IPS-18c (cell line): Measurements from ENCODE around the gene DNPH1.

Experiments
- H3K4me3 ChIP-seq: 2 replicates; pipeline ENCODE4 v1.7.0; 2013; ENCODE audit warnings: low read depth, mild to moderate bottlenecking, low read length, moderate library complexity; ENCODE audit not compliant: insufficient read depth
- H3K9me3 ChIP-seq: one replicate; pipeline ENCODE4 v1.6.1; 2013; ENCODE audit warnings: mild to moderate bottlenecking, low read length, moderate library complexity; ENCODE audit not compliant: control insufficient read depth, insufficient read depth

DNPH1 gene

DNA sequence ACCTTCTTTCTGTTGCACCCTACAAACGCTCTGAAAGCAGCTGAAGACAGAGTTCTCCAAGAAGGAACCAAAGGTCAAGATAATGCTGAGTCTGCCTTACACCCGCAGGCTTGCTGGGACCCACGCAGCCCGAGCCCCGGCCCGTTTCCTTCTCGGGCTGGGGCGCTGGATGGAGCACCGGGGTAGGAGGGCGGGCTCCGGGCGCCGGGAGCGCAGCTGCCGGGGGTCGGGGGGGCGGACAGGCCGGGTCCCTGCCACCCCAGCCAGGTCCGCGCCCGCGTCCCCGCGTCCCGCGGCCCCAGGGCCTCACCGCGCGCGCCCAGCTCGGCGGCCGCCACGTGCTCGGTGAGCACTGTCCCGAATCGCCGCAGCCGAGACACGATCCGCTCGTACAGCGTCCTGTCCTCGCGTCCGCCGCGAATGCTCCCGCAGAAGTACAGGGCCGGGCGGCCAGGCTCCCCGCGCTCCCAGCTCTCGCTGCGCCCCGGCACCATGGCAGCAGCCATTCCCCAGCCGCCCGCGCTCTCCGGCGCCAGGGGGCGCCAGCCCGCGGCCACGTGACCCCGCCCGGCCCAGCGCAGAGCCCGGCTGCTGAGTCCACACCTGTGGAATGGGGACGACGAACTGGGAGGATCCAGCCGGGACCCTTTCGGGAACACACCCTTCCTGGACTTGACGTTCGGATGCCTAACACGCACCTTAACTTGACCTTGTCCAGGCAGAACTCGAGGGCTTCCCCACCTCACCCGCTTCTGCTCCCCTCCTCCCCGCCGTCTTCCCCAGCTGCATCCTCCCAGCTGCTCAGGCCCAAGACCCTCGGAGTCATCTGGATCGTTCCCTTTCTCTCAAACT, at the start of gene DNPH1:
TSS of gene DNPH1 (minus strand) at position 531 of the 852 bp plus-strand sequence. CDS start at position 506, 25 bp downstream.
- Histone ChIP-seq H3K4me3 (peak within 1 kb of the TSS; percentile 71), H3K9me3 (no peaks in the 10 kb centered on the region)

DNA sequence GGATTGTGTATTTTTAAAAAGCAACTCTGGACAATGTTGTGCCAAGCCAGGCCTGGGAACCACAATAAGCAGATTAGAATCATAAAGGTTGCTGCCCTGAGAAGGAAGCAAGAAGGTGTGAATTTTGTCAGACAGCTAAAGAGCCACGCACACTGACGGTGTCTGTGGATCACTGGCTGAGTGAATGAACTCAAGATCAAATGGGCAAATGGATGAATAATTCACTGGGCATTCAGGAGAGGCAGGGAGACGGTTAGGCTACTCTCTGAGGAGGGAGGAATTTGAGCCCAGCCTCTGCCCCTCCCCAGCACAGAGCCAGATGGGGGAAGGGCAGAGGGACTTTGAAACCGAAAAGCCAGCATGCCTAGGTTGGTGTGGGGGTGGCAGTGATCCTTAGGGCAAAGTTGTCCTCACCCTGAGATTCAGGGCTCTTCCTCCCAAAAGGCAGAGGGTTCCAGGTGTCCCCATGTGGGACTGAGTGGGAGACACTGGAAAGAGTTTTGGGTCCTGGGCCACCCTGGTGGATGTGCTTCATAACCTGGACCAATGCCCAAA, 49.3 kb upstream of the DNPH1 start:
- no peak overlapping the region for H3K4me3 ChIP-seq
- H3K9me3 ChIP-seq: no peaks in the 10 kb centered on the region

- no peak overlapping the region for H3K4me3 ChIP-seq
- no peaks in the 10 kb centered on the region for H3K9me3 ChIP-seq
These were observed 48.6 kb upstream of the DNPH1 start for GRCh38 chr6:43277643-43278523.

- H3K4me3 ChIP-seq: no peak overlapping the region
These were observed 48.0 kb upstream of the DNPH1 start for GRCh38 chr6:43277306-43277642.

GRCh38 chr6:43276577-43277305, 47.5 kb upstream of the DNPH1 start:
- Histone ChIP-seq H3K9me3 (no peaks in the 10 kb centered on the region), H3K4me3 (peak overlapping the region; percentile 38)

More at GRCh38 chr6:43277306-43277642, 48.0 kb upstream of the DNPH1 start:
- no peaks in the 10 kb centered on the region for H3K9me3 ChIP-seq

- Histone ChIP-seq H3K9me3 (no peaks in the 10 kb centered on the region), H3K4me3 (peak overlapping the region; percentile 38)
These were observed 46.7 kb upstream of the DNPH1 start for GRCh38 chr6:43275801-43276576.

GRCh38 chr6:43274916-43275597, 45.8 kb upstream of the DNPH1 start:
- Histone ChIP-seq H3K9me3 (no peaks in the 10 kb centered on the region), H3K4me3 (peak overlapping the region; percentile 38)

- no peaks in the 10 kb centered on the region for H3K9me3 ChIP-seq
- H3K4me3 ChIP-seq: peak overlapping the region; percentile 6; the same call in 1 of the 2 replicates
These were observed 45.0 kb upstream of the DNPH1 start for GRCh38 chr6:43274127-43274915.

GRCh38 chr6:43273707-43274106, 44.4 kb upstream of the DNPH1 start:
- Histone ChIP-seq H3K9me3 (no peaks in the 10 kb centered on the region), H3K4me3 (no peak overlapping the region)

DNA sequence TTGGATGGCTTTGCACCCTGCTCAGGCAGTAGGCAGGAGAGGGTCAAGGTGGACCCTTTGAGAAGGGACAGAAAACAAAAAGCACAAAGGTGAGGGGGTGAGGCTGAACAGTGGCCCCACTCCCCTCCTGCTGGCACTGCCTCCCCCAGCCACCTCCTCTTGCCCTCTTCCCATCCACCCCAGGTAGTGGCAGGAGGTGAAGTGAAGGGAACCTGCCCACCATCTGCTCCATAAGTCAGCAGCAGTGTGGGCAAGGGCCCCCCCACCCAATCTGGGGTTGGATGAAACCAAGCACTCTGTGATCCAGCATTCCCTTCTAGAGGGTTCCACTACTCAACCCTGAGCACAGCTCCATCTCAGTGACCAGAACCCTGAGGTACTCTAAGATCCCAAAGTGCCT, 42.7 kb upstream of the DNPH1 start:
- no peak overlapping the region for H3K4me3 ChIP-seq
- peaks cover 2% of the 10 kb centered on the region for H3K9me3 ChIP-seq

DNA sequence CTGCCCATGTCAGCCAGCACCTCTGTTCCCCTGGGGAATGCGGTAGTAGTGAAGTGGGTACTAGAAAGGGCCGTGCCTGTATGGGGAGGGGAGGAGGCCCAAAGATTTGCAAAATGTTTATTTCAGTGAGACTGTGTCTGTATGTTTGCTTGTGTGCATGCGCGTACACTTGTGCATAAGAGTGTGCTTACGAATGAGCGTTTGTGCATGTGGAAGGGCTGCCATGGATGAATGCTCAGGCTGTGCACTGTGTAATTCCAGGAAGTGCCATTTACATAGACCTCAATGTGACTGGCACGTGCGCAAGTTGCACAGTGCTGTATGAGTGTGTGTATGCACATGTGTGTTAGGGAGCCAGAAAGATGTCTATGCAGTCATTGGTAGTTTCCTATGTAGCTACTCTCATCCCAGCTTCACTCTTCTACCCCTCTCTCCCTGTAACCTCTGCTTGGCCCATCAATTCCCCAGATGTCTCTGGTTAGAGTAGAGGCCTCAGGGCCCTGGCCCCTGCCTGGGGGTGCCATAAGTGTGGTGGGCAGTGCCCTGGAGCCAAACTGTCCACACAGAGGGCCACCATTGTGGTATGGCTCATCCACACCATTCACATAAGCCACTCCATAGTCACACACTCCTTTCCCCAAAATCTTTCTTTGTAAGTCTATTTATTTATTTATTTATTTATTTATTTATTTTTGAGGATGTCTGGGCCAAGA, 42.0 kb upstream of the DNPH1 start:
- H3K4me3 ChIP-seq: no peak overlapping the region

GRCh38 chr6:43269273-43270007, 40.2 kb upstream of the DNPH1 start:
- peaks cover 2% of the 10 kb centered on the region for H3K9me3 ChIP-seq
- H3K4me3 ChIP-seq: peak overlapping the region; percentile 41

More for the DNA sequence above, 42.0 kb upstream of the DNPH1 start:
- H3K9me3 ChIP-seq: peaks cover 2% of the 10 kb centered on the region

DNA sequence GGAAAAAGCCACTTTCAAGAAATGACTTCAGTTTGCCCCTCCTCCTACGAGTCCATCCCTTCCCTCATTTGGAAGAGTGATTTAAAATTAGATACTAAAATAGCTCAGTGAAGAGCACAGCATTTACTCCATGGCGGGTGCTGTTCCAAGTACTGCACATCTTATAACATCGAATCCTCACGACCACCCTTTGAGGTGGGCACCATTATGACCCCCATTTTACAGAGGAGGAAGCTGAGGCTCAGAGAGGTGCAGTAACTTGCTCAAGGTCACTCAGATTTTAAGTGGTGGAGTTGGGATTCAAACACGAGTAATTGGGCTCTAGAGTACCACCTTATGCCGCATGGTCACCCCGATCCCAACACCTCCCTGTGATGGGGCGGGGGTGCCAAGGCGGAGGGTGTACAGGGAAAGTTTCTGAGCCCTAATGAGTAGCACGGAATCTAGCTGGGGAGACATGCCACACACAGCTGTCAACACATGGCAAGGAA, 39.5 kb upstream of the DNPH1 start:
- peaks cover 2% of the 10 kb centered on the region for H3K9me3 ChIP-seq
- peak overlapping the region; percentile 41; the same call in 1 of the 2 replicates for H3K4me3 ChIP-seq

GRCh38 chr6:43268355-43268700, 39.0 kb upstream of the DNPH1 start:
- peaks cover 2% of the 10 kb centered on the region for H3K9me3 ChIP-seq
- no peak overlapping the region for H3K4me3 ChIP-seq
